ENCODE results near the gene TTL.
"Not testable (repeated sequence)": the region's sequence is repeated elsewhere in the genome, so short reads cannot be mapped to it uniquely, and the experiment has no call there.

TTL gene

GRCh38 chr2:112433932-112434730 is 47.8 kb upstream of the TTL start:
- no peaks in the 10 kb centered on the region for H3K79me2 ChIP-seq (ENCODE audit: insufficient read depth, low read length)
- DNase-seq (no peak), ATAC-seq (ENCODE audit: insufficient read depth, low read depth) (no peak)
- no peaks in the 10 kb centered on the region for H3K36me3 ChIP-seq (ENCODE audit: insufficient read depth, low read length)
- no peak overlapping the region for H2AFZ ChIP-seq (ENCODE audit: low read depth, low read length)
- no peak overlapping the region for H3K27ac ChIP-seq (ENCODE audit: low read length)
- no peak overlapping the region for H3K9ac ChIP-seq (ENCODE audit: low read depth, low read length)
- peak overlapping the region; percentile 36; the same call in 1 of the 2 replicates for H3K4me2 ChIP-seq (ENCODE audit: insufficient read depth, low read length)
- no peaks in the 10 kb centered on the region for H4K20me1 ChIP-seq (ENCODE audit: insufficient read depth, low read length)
- H3K4me1 ChIP-seq (ENCODE audit: insufficient read depth, low read length): no peaks in the 10 kb centered on the region
- TF ChIP-seq EZH2 (IDR thresholded peaks at IDR 0.05; ENCODE audit: borderline replicate concordance, low read depth, low read length, severe bottlenecking) (no peak), CTCF (IDR thresholded peaks at IDR 0.05; ENCODE audit: borderline replicate concordance, extremely low read depth, low read length, poor library complexity, severe bottlenecking) (no peak)
- H3K9me3 ChIP-seq (ENCODE audit: insufficient read depth, low read length, severe bottlenecking): no peaks in the 10 kb centered on the region
- H3K4me3 ChIP-seq (ENCODE audit: low read depth in 1 of 2, low read length in 2 of 2): no peak overlapping the region
- no peaks in the 10 kb centered on the region for H3K27me3 ChIP-seq (ENCODE audit: insufficient read depth, low read length, poor library complexity)

DNA sequence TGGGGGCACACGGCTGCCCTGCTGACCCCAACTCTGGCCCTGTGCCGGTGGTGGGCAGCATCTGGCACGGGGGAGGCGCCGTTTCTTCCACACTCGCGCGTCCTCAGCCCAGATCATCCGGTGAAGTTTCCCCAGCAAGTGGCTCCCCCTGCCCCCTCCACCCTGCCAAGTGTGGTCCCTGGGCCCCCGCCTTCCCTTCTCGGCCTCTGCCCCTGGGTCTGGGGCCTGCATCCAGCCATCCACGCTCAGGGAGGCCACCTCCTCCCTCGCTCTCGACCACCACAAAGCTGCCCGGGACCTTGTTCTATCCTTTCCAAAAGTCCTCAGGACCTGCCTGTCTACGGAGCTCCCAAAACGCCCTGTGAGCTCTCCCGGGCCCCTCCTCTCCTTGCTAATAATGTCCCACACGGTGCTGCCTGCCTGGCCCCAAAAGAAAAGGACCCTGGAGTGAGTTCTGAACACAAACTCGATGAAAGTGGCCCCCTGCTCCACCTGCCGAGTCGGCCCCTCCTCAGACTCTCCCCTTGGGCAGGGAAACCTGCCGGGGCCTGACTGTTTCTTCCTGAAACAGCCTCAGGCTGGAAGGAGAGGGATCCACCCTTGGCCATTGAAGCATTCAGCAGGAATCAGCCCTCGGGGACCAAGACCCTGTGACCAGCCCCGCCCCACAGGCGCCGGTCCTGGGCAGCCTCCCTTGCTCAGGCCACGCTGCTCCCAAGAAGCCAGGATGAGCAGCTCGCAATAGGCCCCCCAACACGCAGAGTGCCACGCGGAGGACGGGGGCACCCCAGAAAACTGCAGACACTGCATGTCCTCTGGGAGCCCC is 46.9 kb upstream of the TTL start:
- H3K9ac ChIP-seq (ENCODE audit: low read depth, low read length); H3K4me1 ChIP-seq (ENCODE audit: insufficient read depth, low read length); H3K4me2 ChIP-seq (ENCODE audit: insufficient read depth, low read length); H3K36me3 ChIP-seq (ENCODE audit: insufficient read depth, low read length); H4K20me1 ChIP-seq (ENCODE audit: insufficient read depth, low read length); DNase-seq; H3K27me3 ChIP-seq (ENCODE audit: insufficient read depth, low read length, poor library complexity); H3K9me3 ChIP-seq (ENCODE audit: insufficient read depth, low read length, severe bottlenecking); H3K27ac ChIP-seq (ENCODE audit: low read length); H3K79me2 ChIP-seq (ENCODE audit: insufficient read depth, low read length); H2AFZ ChIP-seq (ENCODE audit: low read depth, low read length); H3K4me3 ChIP-seq (ENCODE audit: low read depth in 1 of 2, low read length in 2 of 2); ATAC-seq (ENCODE audit: insufficient read depth, low read depth): not testable (repeated sequence)

DNA sequence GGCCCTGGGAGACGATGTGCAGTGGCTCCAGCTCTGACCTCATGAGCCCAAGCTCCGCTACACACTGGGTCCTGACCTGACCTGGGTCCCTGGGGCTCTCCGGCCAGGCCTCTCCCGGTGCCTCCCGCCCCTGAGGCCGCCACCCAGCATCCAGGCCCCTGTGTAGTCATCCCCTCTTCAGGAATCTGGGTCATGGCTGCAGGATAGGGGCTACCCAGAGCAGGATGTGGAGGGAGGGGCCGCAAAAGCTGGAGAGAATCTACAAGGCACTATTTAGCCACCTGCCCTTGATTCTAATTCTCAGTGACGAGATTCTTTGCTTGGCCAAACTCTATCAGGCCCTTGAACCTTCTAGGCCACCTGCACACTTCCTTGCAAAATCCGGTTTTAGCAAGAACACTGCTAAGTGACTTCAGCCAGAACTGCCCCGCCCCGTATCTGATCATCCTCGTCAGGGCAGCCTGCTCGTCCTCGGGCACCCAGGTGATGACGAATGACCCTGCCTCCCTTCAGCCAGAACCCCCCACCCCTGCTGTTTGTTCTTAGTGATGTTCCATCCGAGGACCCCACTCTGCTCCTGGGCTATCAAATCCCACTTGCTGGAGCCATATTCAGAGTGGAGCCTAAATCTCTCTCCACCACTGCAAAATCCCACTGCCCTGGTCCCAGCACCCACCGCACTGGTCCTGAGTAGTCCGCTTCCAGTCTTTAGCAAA is 46.1 kb upstream of the TTL start:
- ATAC-seq (ENCODE audit: insufficient read depth, low read depth); H2AFZ ChIP-seq (ENCODE audit: low read depth, low read length); H3K4me3 ChIP-seq (ENCODE audit: low read depth in 1 of 2, low read length in 2 of 2); H3K4me2 ChIP-seq (ENCODE audit: insufficient read depth, low read length); H3K79me2 ChIP-seq (ENCODE audit: insufficient read depth, low read length); H3K27ac ChIP-seq (ENCODE audit: low read length); H3K27me3 ChIP-seq (ENCODE audit: insufficient read depth, low read length, poor library complexity); H3K9me3 ChIP-seq (ENCODE audit: insufficient read depth, low read length, severe bottlenecking); DNase-seq; H3K9ac ChIP-seq (ENCODE audit: low read depth, low read length); H3K36me3 ChIP-seq (ENCODE audit: insufficient read depth, low read length); H3K4me1 ChIP-seq (ENCODE audit: insufficient read depth, low read length); H4K20me1 ChIP-seq (ENCODE audit: insufficient read depth, low read length): not testable (repeated sequence)

- DNase-seq; H3K36me3 ChIP-seq (ENCODE audit: insufficient read depth, low read length); H3K79me2 ChIP-seq (ENCODE audit: insufficient read depth, low read length); H3K27ac ChIP-seq (ENCODE audit: low read length); H3K4me2 ChIP-seq (ENCODE audit: insufficient read depth, low read length); H3K9me3 ChIP-seq (ENCODE audit: insufficient read depth, low read length, severe bottlenecking); H3K4me1 ChIP-seq (ENCODE audit: insufficient read depth, low read length); H3K9ac ChIP-seq (ENCODE audit: low read depth, low read length); ATAC-seq (ENCODE audit: insufficient read depth, low read depth); H4K20me1 ChIP-seq (ENCODE audit: insufficient read depth, low read length); H3K4me3 ChIP-seq (ENCODE audit: low read depth in 1 of 2, low read length in 2 of 2); H2AFZ ChIP-seq (ENCODE audit: low read depth, low read length); H3K27me3 ChIP-seq (ENCODE audit: insufficient read depth, low read length, poor library complexity): not testable (repeated sequence)
Measured at GRCh38 chr2:112436993-112437392, 45.0 kb upstream of the TTL start.

DNA sequence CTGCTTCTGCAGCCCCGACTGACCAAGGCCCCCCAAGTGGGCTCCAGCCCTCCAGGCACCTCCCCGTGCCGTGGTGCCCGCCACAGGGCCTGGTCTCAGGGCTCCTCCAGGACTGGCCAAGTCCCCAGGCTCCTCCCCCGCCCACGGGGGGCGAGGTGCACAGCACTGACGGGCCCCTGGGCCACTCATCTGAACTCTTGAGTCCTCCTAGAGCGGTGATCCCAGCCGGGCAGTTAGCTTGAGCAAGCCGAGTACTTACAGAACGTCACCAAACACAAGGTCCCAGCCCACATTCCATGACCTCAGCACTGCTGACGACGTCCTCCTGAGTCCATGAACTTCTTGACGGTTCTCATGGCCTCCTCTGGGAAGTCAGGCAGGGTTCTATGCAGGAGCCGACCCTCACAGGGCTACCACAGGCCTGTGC is 44.5 kb upstream of the TTL start:
- H3K4me2 ChIP-seq (ENCODE audit: insufficient read depth, low read length); DNase-seq; H3K27ac ChIP-seq (ENCODE audit: low read length); H3K9ac ChIP-seq (ENCODE audit: low read depth, low read length); H3K9me3 ChIP-seq (ENCODE audit: insufficient read depth, low read length, severe bottlenecking); H3K79me2 ChIP-seq (ENCODE audit: insufficient read depth, low read length); H2AFZ ChIP-seq (ENCODE audit: low read depth, low read length); H3K36me3 ChIP-seq (ENCODE audit: insufficient read depth, low read length); H4K20me1 ChIP-seq (ENCODE audit: insufficient read depth, low read length); ATAC-seq (ENCODE audit: insufficient read depth, low read depth); H3K4me1 ChIP-seq (ENCODE audit: insufficient read depth, low read length); H3K27me3 ChIP-seq (ENCODE audit: insufficient read depth, low read length, poor library complexity); H3K4me3 ChIP-seq (ENCODE audit: low read depth in 1 of 2, low read length in 2 of 2): not testable (repeated sequence)

GRCh38 chr2:112438603-112439261 is 43.2 kb upstream of the TTL start:
- not testable (repeated sequence) for DNase-seq; H3K79me2 ChIP-seq (ENCODE audit: insufficient read depth, low read length); H3K36me3 ChIP-seq (ENCODE audit: insufficient read depth, low read length); H2AFZ ChIP-seq (ENCODE audit: low read depth, low read length); H3K9ac ChIP-seq (ENCODE audit: low read depth, low read length); H3K4me1 ChIP-seq (ENCODE audit: insufficient read depth, low read length); H3K27me3 ChIP-seq (ENCODE audit: insufficient read depth, low read length, poor library complexity); H3K27ac ChIP-seq (ENCODE audit: low read length); H3K4me3 ChIP-seq (ENCODE audit: low read depth in 1 of 2, low read length in 2 of 2); H4K20me1 ChIP-seq (ENCODE audit: insufficient read depth, low read length); ATAC-seq (ENCODE audit: insufficient read depth, low read depth); H3K4me2 ChIP-seq (ENCODE audit: insufficient read depth, low read length); H3K9me3 ChIP-seq (ENCODE audit: insufficient read depth, low read length, severe bottlenecking)
